Chondrocyte (in vitro differentiated cells): ENCODE results near the gene ESR1. TPM values are rescaled to one million over a fixed set of nuclear protein-coding genes. Genes with fewer than 3 reads are reported as not detected.

Experiments
- DNase-seq: peaks from one replicate; pipeline ENCODE4 v3.0.0; 2021; ENCODE audit warnings: mixed read lengths, low spot score
- H3K27ac Mint-ChIP-seq: one replicate; pipeline ENCODE4 v1.8.0; 2021; ENCODE audit warnings: mild to moderate bottlenecking, moderate library complexity, mixed read lengths; ENCODE audit not compliant: unreplicated experiment
- H3K27me3 Mint-ChIP-seq: 2 replicates; pipeline ENCODE4 v1.8.0; 2021; ENCODE audit warnings: low read depth, mixed read lengths
- H3K36me3 Mint-ChIP-seq: 2 replicates; pipeline ENCODE4 v1.8.0; 2021; ENCODE audit warnings: low read depth, mixed read lengths
- H3K4me1 Mint-ChIP-seq: 2 replicates; pipeline ENCODE4 v1.8.0; 2021; ENCODE audit warnings: low read depth, mild to moderate bottlenecking, mixed read lengths
- H3K4me3 Mint-ChIP-seq: one replicate; pipeline ENCODE4 v1.8.0; 2021; ENCODE audit warnings: mild to moderate bottlenecking, moderate library complexity, mixed read lengths; ENCODE audit not compliant: unreplicated experiment
- H3K9me3 Mint-ChIP-seq: 2 replicates; pipeline ENCODE4 v1.8.0; 2021; ENCODE audit warnings: low read depth, mixed read lengths
- CTCF ChIP-seq: fragments of 200-600 bp; sonication (generic); IDR thresholded peaks from 2 replicates; pipeline ENCODE4 v1.5.0; 2021; ENCODE audit warnings: antibody characterized with exemption, mild to moderate bottlenecking, moderate library complexity
- total RNA-seq: library from RNA; stranded (reverse); gene quantifications from 3 replicates; pipeline ENCODE4 v1.2.1, GENCODE V29; 2021

The ESR1 gene
- total RNA-seq, 1 donor from 2014 or later: not detected

- no peaks in the 10 kb centered on the region for H3K36me3 Mint-ChIP-seq
- no peaks in the 10 kb centered on the region for H3K4me1 Mint-ChIP-seq
- no peak overlapping the region for H3K27ac Mint-ChIP-seq
- no peak overlapping the region for H3K4me3 Mint-ChIP-seq
- peaks cover 14% of the 10 kb centered on the region for H3K27me3 Mint-ChIP-seq
- no peak for TF ChIP-seq CTCF
- H3K9me3 Mint-ChIP-seq: peaks cover 4% of the 10 kb centered on the region
- DNase-seq: no peak
Observed at GRCh38 chr6:151905072-151905471, 97.6 kb downstream of the ESR1 start.

GRCh38 chr6:151905854-151906253, 98.4 kb downstream of the ESR1 start:
- Mint-ChIP-seq H3K4me3 (no peak overlapping the region), H3K9me3 (no peaks in the 10 kb centered on the region), H3K27ac (no peak overlapping the region), H3K36me3 (no peaks in the 10 kb centered on the region), H3K4me1 (no peaks in the 10 kb centered on the region), H3K27me3 (peaks cover 14% of the 10 kb centered on the region)
- no peak for DNase-seq
- TF ChIP-seq CTCF: no peak

- DNase-seq: no peak
- H3K36me3 Mint-ChIP-seq: no peaks in the 10 kb centered on the region
- H3K9me3 Mint-ChIP-seq: no peaks in the 10 kb centered on the region
- peaks cover 14% of the 10 kb centered on the region for H3K27me3 Mint-ChIP-seq
- H3K4me3 Mint-ChIP-seq: no peak overlapping the region
- H3K27ac Mint-ChIP-seq: no peak overlapping the region
- H3K4me1 Mint-ChIP-seq: no peaks in the 10 kb centered on the region
- TF ChIP-seq CTCF: no peak
Observed at GRCh38 chr6:151911401-151911800, 103.9 kb downstream of the ESR1 start.

GRCh38 chr6:151914484-151914883, 107.0 kb downstream of the ESR1 start:
- DNase-seq: no peak
- H3K4me3 Mint-ChIP-seq: no peak overlapping the region
- H3K9me3 Mint-ChIP-seq: no peaks in the 10 kb centered on the region
- H3K27ac Mint-ChIP-seq: no peak overlapping the region
- H3K27me3 Mint-ChIP-seq: peaks cover 2% of the 10 kb centered on the region
- TF ChIP-seq CTCF: no peak
- H3K4me1 Mint-ChIP-seq: no peaks in the 10 kb centered on the region
- H3K36me3 Mint-ChIP-seq: no peaks in the 10 kb centered on the region

GRCh38 chr6:151916075-151916474, 108.6 kb downstream of the ESR1 start:
- Mint-ChIP-seq H3K9me3 (no peaks in the 10 kb centered on the region), H3K36me3 (no peaks in the 10 kb centered on the region), H3K27ac (no peak overlapping the region), H3K4me1 (no peaks in the 10 kb centered on the region), H3K4me3 (no peak overlapping the region), H3K27me3 (peaks cover 2% of the 10 kb centered on the region)
- DNase-seq: no peak
- TF ChIP-seq CTCF: no peak
